Lung (tissue), 12 donors: ENCODE results near the gene GPR22. TPM values are rescaled to one million over a fixed set of nuclear protein-coding genes. Genes with fewer than 3 reads are reported as not detected.
A peak's percentile ranks its signal among the peaks of the same experiment; 100 is the strongest.

Experiments
- ATAC-seq: fragments of 200-7000 bp; cut with Tn5 transposase; one replicate; pipeline ENCODE4 v1.9.1; 2020; ENCODE audit warnings: moderate number of reproducible peaks; ENCODE audit not compliant: insufficient read depth, low FRiP score
- DNase-seq, 3 donors: peaks; one replicate each; pipeline ENCODE4 v3.0.0-alpha.2; 2013 to 2017
- H3K27ac ChIP-seq, 2 donors: one replicate each; pipeline ENCODE4 v1.5.1; 2013; ENCODE audit warnings: mild to moderate bottlenecking in 2 of 2, moderate library complexity in 2 of 2, control low read depth in 1 of 2, inconsistent platforms in 1 of 2, low read depth in 1 of 2, low read length in 1 of 2
- H3K27me3 ChIP-seq, 3 donors: one replicate each; pipeline ENCODE4 v1.5.1; 2013; ENCODE audit warnings: low read length in 2 of 3; ENCODE audit not compliant: control insufficient read depth in 3 of 3, insufficient read depth in 3 of 3
- H3K36me3 ChIP-seq, 4 donors: one replicate each; pipeline ENCODE4 v1.5.1; 2013; ENCODE audit warnings: low read length in 4 of 4, mild to moderate bottlenecking in 1 of 4, moderate library complexity in 1 of 4; ENCODE audit not compliant: control insufficient read depth in 4 of 4, insufficient read depth in 4 of 4
- H3K4me1 ChIP-seq, 5 donors: one replicate each; pipeline ENCODE4 v1.5.1; 2013; ENCODE audit warnings: low read length in 5 of 5, mild to moderate bottlenecking in 2 of 5, moderate library complexity in 1 of 5; ENCODE audit not compliant: control insufficient read depth in 5 of 5, insufficient read depth in 5 of 5
- H3K4me3 ChIP-seq: one replicate; pipeline ENCODE4 v1.5.1; 2013; ENCODE audit warnings: mild to moderate bottlenecking, control low read depth, moderate library complexity
- H3K9ac ChIP-seq, 2 donors: one replicate each; pipeline ENCODE4 v1.5.1; 2013; ENCODE audit warnings: low read length in 2 of 2, control low read depth in 1 of 2; ENCODE audit not compliant: insufficient read depth in 1 of 2
- H3K9me3 ChIP-seq, 4 donors: one replicate each; pipeline ENCODE4 v1.5.1; 2013; ENCODE audit warnings: low read length in 3 of 4, mild to moderate bottlenecking in 1 of 4, moderate library complexity in 1 of 4; ENCODE audit not compliant: control insufficient read depth in 4 of 4, insufficient read depth in 3 of 4
- CTCF ChIP-seq: IDR thresholded peaks from 2 replicates; pipeline ENCODE4 v1.5.1; 2012; ENCODE audit warnings: mild to moderate bottlenecking; ENCODE audit errors: control extremely low read depth, extremely low read depth
- WGBS, 2 donors: extraction: QIAGEN DNeasy Blood & Tissue Kit; methylation state at CpG; one replicate each; pipeline ENCODE4 v1.1.7; 2013; 5-methylcytosine and 5-hydroxymethylcytosine counted together
- polyA plus RNA-seq, 2 donors: library from polyadenylated mRNA; stranded (reverse); fragments of 200-250 nt; gene quantifications; one replicate each; pipeline ENCODE4 v1.2.1, GENCODE V29; 2013
- total RNA-seq, 2 donors: library from RNA; depleted of rRNA in 1 of 2; stranded (reverse); fragments of >200 nt in 1 of 2; gene quantifications; one replicate each; pipeline ENCODE4 v1.2.1, GENCODE V29; 2014 to 2021
- donor health status: control.
- donor health status: control.
- donor health status: Bipolar disorder and iron deficiency.
- donor health status: healthy.
- donor health status: DM: yes; HTN: yes; CAD: no.

The GPR22 gene
- total and polyA plus RNA-seq, 4 donors = not detected

GRCh38 chr7:107486041-107486440 is 16.2 kb downstream of the GPR22 start:
- Histone ChIP-seq H3K9ac (no peak overlapping the region), H3K27me3 (no peaks in the 10 kb centered on the region), H3K27ac (no peak overlapping the region), H3K4me1 (no peaks in the 10 kb centered on the region), H3K4me3 (no peak overlapping the region), H3K9me3 (no peaks in the 10 kb centered on the region), H3K36me3 (no peaks in the 10 kb centered on the region)
- no peak for TF ChIP-seq CTCF
- ATAC-seq (no peak), DNase-seq (no peak)
- 85 to 95% methylated on average over 3 of the region's 3 CpGs for WGBS, 2 donors

- TF ChIP-seq CTCF = no peak
- ATAC-seq (no peak), DNase-seq (no peak)
- Histone ChIP-seq H3K4me1 (peaks cover 0 to 2% (median 0%) of the 10 kb centered on the region in 5 donors), H3K36me3 (no peaks in the 10 kb centered on the region), H3K4me3 (no peak overlapping the region), H3K27ac (peak overlapping the region in 1 of 2 donors; percentile 2), H3K27me3 (no peaks in the 10 kb centered on the region), H3K9ac (no peak overlapping the region), H3K9me3 (no peaks in the 10 kb centered on the region)
- WGBS, 2 donors = 96 to 99% methylated on average over 2 of the region's 2 CpGs
Observed at GRCh38 chr7:107492875-107493274, 23.0 kb downstream of the GPR22 start.

GRCh38 chr7:107494315-107494751 is 24.5 kb downstream of the GPR22 start:
- Histone ChIP-seq H3K9ac (no peak overlapping the region), H3K27ac (peak overlapping the region in 1 of 2 donors; percentile 16), H3K4me3 (no peak overlapping the region), H3K27me3 (no peaks in the 10 kb centered on the region), H3K9me3 (peaks cover 0 to 2% (median 0%) of the 10 kb centered on the region in 4 donors), H3K36me3 (no peaks in the 10 kb centered on the region), H3K4me1 (peaks cover 0 to 2% (median 0%) of the 10 kb centered on the region in 5 donors)
- WGBS, 2 donors = 92 to 97% methylated on average over 3 of the region's 3 CpGs
- no peak for ATAC-seq
- DNase-seq = no peak
- no peak for TF ChIP-seq CTCF

- DNase-seq = no peak
- ATAC-seq = no peak
Observed at GRCh38 chr7:107494884-107495283, 25.0 kb downstream of the GPR22 start.

More at GRCh38 chr7:107494884-107495283, 25.0 kb downstream of the GPR22 start:
- H3K27me3 ChIP-seq = no peaks in the 10 kb centered on the region
- peaks cover 0 to 2% (median 0%) of the 10 kb centered on the region in 5 donors for H3K4me1 ChIP-seq
- peak overlapping the region in 1 of 2 donors; percentile 16 for H3K27ac ChIP-seq
- no peak for TF ChIP-seq CTCF
- no peak overlapping the region for H3K4me3 ChIP-seq
- H3K36me3 ChIP-seq = no peaks in the 10 kb centered on the region
- H3K9me3 ChIP-seq = peaks cover 0 to 2% (median 0%) of the 10 kb centered on the region in 4 donors
- H3K9ac ChIP-seq = no peak overlapping the region
- WGBS, 2 donors = 89 to 98% methylated on average over 6 of the region's 6 CpGs
